ENCODE data around the gene STARD10. TPM values are rescaled to one million over a fixed set of nuclear protein-coding genes. Genes with fewer than 3 reads are reported as not detected.

STARD10 gene
- total and polyA plus RNA-seq, 2 of the 8 experiments (the other 6 are each of a cell fraction or from before 2014, with no cell fraction given), result 23.7 to 35.7 TPM

- peak in 1 of 3 experiments; percentile 1; a peak in 1 of 4 replicates for TF ChIP-seq CTCF (IDR thresholded peaks at IDR 0.05; ENCODE audit: control extremely low read depth in 1 of 3, insufficient read depth in 1 of 3, low read depth in 1 of 3, low read length in 3 of 3)
Observed at GRCh38 chr11:72821920-72822799, 28.3 kb upstream of the STARD10 start (continued).

Data from H1 (cell line).